Stimulated activated CD8-positive, alpha-beta memory T cell treated with anti-CD3 and anti-CD28 coated beads, Interleukin-2, amount 100 ng/mL, for 48 hours (primary cell): ENCODE measurements around the gene KLF11.
A peak's percentile ranks its signal among the peaks of the same experiment; 100 is the strongest.

Experiments used
- DNase-seq, 2 donors: peaks; one replicate each; pipeline ENCODE4 v3.0.0-alpha.2; 2020; ENCODE audit warnings: low read depth in 2 of 2

Gene KLF11

DNA sequence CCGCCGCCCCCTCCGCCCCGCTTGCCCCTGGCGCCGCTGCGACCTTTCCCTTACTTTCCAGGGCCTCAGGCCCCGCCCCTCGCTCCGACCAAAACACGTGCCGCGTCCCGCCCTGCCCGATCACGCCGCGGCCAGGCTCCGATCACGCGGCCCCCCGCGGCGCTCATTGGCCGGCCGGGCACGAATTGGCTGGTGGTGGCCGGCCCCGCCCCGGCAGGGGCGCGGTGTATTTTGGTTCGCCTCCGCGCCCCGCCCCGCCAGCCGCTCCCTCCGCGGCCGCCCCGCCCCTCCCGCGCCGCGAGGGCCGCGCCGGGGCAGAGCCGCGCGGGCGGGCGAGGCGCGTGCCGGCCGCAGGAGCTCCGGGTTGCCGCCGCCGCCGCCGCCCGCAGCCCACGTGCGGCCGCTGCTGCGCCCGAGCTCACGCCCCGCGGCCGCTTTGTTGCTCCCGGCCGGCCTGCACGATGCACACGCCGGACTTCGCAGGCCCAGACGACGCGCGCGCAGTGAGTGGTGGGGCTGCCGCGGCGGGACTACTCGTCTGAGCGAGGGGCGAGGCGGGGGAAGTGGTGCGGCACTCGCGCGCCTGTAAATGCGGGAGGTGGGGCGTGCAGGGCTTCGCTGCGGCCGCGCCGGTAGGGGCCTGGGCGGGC is at the start of gene KLF11:
TSS of gene KLF11 (plus strand) at position 295 of the 650 bp plus-strand sequence. CDS start at position 462, 167 bp downstream.
- DNase-seq = peak; percentile 54 to 55

DNA sequence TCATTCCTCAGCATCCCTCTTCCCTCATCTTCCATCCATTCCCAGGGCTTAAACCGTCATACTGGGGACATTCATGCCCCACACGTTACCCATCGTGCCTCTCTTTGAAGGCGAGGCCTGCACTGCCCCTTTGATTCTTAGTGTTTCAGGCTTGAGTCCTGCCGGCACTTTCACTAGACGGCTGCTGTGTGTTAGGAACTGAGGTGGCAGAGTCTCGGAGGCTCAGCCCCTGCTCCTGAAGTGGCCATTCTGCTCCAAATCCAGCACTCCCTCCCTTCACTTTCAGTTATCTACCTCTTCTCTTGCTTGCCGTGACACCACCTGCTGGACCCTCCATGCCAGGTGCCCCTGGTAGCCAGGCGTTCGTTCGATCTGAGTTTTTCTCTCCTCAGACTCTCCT is 48.9 kb upstream of the KLF11 start:
- DNase-seq = no peak

DNA sequence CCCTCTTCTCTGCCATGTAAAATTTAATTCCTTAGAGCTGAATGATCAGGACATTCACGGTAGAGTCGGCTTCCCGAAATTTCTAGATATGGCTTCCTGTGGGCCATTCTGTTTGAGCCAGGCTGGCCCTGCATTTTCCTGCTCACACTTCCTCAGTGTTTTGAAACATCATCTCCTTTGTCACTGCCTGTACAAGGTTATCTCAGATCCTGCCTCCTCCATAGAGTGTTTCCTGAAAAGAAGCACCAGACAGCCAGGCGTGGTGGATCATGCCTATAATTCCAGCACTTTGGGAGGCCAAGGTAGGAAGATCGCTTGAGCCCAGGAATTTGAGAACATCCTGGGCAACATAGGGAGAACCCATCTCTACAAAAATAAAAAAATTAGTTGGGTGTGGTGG is 48.3 kb upstream of the KLF11 start:
- no peak for DNase-seq

DNA sequence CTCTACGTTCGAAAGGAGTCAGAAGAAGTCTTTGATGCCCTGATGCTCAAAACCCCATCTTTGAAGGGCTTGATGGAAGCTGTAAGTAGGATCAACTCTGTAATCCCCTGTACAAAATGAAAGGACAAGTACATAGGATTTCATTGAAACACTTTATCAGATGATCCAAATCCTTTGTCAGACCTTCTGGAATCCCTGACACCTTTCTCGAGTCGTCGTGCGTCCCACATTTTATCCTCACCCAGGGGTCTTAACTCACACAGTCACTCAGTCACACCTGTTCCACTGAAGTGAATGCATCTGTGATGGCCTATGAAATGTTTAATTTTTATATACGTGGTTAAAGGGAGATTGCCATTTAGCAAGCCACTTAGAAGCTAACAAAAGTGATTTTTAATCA is 47.0 kb upstream of the KLF11 start:
- no peak for DNase-seq

DNA sequence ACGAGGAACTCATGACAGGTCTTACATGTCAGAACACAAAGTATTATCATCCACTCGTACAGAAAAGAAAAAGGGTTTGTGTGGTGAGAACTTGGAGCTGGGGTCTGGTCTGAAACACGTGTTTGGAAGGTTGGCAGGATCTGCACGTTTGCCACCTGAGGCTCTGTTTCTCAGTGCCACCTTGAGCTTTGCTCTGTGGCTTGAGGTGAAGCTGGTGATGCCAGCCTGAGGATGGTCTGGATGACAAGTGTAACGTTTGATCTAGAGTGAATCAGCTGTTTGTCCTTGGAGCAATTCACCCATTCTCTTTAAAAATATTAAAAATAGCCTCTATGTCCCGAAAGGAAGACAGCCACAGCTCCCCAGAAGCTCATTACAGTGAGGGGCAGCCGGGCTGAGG is 45.4 kb upstream of the KLF11 start:
- DNase-seq = no peak

DNA sequence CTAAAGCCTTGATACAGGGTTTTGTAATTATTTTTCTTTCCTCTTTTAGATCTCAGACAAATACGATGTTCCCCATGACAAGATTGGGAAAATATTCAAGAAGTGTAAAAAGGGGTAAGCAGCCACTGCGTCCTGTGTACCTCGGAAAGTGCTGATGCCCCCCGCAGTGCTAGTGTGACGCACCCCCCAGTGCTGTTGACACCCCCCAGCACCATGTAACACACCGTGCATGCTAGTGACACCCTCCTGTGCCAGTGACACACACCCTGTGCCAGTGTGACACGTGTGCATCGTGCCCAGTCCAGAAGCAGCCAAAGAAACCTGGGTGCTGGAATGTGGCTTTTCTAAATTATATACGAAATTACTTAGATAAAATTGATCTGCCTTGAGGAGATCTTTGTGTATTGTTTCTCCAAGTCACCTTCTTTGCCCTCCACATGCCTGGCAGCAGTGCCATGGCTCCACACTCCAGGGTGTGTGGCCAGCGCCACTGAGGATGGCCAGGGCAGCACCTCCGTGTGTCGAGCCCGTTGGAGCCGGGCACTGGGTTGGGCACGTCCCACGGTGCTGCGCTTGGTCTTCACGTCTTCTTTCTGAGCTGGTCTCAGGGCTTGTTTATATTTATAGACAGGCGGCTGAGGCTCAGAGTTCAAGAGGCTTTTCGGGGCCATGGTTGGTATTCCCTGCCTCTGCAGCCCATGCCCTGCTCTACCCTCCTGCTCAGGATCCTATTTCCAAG is 44.3 kb upstream of the KLF11 start:
- no peak for DNase-seq

DNA sequence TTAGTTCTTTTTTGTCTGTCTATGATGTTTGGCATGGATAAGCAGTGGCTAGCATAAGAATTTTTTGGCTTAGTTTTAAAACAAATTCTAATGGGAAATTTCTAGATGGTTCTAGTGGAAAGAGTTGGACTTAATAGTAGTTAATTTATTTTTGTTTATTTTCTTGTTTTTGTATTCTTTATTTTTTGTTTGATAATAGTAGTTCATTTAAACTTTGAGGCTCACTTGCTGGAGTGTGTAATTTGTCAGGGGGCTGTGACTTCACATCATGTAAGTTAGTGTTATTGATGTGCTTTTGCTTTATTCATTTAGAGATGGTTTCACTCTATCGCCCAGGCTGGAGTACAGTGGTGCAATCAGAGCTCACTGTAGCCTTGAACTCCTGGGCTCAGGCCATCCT is 43.7 kb upstream of the KLF11 start:
- no peak for DNase-seq

DNA sequence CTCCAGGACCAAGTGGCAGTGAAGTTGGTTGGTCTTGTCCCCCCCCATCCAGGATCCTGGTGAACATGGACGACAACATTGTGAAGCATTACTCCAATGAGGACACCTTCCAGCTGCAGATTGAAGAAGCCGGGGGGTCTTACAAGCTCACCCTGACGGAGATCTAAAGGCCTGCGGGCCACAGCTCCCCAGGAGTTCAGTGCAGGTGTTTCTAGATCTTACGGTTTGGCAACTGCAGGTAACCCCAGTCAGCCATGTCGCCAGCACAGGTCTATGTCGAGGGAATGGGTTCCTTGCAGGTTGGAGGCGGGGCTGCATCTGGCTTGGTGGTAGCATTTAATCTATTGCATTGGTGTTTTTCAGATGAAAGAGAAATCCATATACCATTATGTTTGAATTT is 42.8 kb upstream of the KLF11 start:
- no peak for DNase-seq

DNA sequence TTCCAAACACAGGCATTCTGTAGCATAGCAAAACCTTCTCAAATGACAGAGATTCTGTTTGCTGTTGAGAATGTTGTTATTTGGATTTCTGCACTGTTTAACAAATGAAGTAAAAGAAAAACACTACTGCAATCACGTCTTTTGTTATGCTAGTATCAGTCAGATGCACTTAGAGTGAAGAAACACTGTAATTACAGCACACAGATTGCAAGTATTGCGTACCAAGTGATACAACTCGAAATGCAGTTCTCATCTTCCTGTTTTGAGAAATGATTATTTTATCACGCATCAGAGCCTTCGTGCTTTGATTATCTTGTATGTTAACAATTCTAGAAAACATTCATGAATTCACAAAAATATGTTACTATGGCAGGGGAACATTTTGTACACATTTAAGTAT is 41.8 kb upstream of the KLF11 start:
- DNase-seq = no peak

DNA sequence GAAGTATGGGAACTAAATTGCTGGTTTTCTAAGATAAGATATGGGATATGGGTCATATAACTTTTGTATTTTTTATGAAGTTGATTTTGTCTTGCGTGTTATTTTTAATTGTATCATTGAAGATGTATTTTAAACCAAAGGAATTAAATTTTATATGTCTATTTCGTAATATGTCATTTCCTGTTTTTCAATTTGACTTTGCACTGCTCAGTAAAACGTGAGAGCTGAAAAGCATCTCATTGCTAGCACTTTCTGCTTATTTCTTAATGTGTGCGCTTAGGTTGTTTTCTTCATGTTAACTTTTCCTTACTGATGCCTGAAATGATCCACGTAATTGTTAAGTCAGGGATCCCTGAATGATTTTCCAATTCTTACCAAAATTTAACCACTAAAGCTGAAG is 41.2 kb upstream of the KLF11 start:
- no peak for DNase-seq

DNA sequence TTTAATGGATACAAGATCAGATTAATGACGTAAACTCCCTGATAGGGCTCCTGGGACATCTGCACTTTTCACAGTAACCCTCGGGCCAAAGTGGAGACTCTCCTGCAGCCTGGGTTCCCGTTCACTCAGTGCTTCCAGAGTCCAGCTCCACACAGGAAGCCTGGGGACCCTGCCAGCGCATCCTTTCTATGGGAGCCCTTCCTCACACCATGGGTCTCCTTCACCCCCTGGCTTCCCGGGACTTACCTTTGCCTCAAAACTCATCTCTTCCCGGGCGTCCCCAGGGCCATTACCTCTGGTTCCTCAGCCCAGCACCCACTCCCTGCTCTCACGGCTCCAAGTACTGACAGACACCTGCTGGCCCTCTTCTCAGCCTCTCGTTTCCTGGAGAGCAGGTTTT is 40.7 kb upstream of the KLF11 start:
- no peak for DNase-seq

DNA sequence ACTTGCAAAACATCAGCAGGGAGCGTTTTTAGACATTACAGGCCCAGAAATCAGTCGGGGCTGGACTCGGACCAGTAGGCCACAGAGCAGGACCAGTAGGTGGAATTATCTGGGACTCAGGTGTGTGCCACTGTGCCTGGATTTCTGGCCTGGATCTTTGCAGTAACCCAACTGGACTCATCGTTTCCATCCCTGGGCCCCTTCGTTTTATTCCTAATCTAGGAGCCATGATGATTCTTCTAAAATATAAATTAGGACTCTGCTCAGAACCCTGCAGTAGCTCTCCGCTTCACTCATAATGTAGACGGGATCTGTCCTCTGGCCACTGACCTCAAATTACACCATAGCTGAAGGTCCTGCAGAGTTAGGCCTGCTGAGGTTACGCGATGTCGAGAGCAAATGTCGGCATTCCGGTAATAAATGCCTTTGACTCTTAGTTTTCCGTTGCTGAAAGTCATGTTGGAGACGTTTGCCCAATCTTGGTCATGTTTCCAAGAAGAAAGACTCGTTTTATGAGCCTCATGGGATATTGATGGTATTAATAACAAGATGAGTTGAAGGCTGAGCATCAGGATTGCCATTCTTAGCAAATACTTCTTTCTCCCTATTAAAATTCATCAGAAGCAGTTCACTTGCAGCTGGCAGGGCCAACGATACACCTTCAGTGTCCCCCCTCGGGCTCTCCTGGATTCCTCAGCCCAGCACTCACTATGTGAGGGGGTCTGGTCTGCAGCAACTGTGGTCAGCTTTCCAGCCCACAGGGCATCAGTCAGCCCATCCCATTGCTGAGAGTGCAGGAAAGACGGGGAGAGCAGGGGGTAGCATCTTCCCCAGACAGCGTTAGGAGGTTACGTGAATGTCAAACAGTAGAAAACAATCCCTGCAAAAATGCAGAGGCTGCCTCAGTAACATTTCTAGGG is 39.9 kb upstream of the KLF11 start:
- DNase-seq = no peak

DNA sequence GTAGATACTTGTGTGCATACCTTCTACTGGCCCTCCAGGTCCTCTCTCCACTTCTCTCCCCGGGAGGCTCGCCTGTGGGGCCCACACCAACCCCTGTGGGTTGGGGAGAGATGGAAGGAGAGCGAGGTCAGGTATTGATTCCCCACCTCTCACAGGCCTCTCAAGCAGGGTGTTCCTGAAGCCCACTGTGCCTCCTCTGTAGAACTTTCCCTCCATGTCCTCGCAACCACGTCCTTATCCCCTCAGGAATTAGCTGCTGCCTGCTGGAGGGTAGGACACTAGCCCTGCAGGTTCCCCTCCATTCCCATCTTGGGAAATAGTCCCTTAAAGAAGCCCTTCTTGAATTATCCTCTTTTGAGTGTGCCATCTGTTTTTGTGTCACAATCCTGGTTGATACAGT is 38.9 kb upstream of the KLF11 start:
- DNase-seq = no peak

DNA sequence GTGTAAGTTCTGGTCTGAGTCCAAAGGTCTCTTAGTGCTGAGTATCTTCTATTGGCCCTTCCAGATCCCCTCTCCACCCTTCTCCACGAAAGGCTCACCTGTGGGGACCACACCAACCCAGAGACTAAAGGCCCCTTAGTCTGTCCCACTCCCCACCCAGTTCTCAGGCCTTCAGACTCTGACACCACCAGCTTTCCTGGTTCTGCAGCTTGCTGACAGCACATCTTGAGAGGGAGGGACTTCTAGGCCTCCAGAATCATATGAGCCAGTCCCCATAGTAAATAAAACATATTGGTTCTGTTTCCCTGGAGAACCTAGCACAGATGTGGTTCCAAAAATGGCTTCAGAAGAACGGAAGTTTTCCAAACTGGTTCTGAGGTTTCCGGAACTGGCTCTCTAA is 38.5 kb upstream of the KLF11 start:
- DNase-seq = no peak

DNA sequence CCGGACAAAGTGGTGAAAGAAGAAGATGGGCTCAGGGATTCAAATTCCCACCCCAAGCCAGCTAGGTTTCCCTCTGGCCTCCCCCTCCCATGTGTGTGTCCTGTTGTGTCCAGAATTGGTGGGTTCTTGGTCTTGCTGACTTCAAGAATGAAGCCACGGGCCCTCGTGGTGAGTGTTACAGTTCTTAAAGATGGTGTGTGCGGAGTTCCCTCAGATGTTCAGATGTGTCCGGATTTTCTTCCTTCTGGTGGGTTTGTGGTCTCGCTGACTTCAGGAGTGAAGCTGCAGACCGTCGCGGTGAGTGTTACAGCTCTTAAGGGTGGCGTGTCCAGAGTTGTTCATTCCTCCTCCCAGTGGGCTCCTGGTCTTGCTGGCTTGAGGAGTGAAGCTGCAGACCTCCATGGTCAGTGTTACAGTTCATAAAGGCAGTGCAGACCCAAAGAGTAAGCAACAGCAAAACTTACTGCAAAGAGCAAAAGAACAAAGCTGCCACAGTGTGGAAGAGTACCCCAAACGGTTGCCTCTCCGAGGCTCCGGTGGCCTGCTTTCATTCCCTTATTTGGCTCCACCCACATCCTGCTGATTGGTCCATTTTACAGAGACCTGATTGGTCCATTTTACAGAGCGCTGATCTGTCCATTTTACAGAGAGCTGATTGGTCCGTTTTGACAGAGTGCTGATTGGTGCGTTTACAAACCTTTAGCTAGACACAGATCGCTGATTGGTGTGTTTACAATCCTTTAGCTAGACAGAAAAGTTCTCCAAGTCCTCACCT is 37.7 kb upstream of the KLF11 start:
- DNase-seq = no peak

DNA sequence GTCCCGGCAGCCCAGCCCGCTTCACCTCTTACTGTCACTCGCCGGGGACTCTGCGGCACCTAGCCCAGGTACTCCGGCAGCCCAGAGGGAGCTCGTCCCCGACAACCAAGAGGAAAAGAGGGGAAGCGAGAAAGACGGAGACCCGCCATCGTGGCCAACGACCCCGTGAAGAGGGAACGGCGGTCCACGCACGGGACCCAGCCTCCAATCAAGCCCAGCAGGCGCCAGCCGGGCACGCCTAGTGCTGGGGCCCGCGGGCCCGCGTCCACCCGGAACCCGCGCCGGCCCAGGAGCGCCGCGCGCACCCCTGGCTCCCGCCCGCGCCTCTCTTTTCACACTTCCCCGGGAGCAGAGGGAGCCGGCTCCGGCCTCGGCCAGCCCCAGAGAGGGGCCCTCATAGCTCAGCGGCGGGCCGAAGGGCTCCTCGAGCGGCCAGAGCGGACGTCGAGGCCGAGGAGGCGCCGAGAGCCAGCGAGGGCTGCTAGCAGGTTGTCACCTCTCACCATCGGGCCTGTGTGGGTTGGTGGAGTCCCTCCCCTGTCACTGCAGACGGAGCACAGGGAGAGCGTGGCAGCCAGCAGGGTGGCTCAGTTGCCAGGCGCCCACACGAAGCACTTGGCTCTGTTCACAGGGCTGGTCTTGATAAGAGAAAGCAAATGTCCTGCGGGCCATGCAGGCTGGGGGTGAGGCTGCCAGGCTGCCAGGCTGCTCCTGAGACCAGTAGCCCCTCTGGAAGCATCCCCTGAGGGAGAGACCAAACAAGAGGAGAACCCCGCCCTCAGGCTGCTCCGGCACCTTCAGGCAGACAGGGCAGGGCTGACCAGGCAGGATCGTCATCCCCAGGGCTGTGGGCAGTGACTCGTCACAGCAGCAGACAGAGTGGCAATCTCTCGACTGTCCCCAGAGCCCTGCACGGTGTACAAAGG is 36.9 kb upstream of the KLF11 start:
- no peak for DNase-seq

DNA sequence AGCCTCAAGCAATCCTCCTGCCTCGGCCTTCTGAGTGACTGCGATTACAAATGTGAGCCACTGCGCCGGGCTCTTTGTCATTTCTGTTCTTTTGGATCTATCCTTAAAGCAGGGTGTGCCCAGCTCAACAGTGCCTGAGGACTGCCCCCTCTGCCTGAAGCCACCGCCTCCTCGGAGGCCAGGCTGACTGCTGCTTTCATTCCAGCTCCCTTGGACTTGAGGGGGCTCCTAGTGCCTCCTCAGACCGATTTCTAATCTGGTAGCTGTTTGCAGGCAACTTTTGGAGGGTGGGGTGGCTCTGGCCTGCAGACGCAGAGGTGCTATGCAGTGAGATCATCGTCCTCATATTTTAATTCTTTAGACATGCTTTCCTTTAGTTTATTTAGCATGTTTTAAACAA is 35.9 kb upstream of the KLF11 start:
- no peak for DNase-seq

DNA sequence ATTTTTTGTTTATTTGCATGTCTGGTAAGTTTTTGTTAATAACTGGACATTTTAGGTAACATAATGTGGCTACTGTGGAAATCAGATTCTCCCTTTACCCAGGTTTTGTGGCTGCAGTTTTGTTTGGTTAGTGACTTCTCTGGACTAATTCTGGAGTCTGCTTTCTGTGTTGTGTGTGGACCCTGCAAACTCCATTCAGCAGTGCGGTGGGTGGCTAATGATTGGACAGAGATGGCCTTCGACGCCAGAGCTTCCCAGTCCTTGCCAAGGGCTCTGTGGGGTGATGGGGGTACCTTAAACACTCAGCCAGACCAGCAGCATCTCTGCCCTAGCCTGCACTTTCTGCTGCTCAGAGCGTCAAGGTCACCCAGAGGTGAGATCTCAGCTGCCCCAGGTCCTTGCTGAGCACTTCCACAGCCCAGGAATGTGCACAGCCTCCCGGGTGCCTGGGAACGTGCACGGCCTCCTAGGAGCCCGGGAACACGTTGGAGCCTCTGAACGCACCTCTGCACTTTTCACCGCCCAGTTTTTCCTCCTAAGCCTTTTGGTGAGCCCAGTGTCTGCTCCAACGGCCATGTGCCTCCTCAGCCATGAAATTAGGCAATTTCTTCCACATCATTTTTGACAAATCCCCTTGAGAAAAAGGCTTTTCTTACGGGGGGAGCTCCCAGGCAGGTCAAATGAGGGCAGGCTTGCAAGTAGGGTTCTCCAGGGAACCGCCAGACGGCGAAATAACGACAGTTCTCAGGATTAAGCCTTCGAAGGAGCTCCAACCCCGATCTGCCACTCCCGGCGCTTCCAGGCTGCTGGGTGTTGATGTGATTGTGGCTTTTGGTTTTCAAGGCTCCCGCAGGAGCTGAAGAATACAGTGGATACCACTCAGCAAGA is 35.2 kb upstream of the KLF11 start:
- DNase-seq = no peak

DNA sequence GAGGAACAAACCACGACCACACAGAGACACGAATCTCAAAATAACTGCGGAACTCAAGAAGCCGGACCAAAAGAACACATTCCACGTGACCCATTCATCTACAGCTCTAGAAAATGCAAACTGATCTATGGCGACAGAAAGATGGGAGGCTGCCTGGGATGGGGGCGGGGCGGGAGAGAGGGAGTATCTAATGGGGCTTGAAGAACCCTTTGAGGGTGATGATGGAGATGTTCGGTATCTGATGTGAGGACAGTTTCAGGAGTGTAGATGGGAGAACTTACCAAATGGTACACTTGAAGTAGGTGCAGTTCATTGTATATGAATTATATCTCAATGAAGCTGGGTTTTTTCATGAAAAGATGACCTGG is 34.6 kb upstream of the KLF11 start:
- DNase-seq = no peak

DNA sequence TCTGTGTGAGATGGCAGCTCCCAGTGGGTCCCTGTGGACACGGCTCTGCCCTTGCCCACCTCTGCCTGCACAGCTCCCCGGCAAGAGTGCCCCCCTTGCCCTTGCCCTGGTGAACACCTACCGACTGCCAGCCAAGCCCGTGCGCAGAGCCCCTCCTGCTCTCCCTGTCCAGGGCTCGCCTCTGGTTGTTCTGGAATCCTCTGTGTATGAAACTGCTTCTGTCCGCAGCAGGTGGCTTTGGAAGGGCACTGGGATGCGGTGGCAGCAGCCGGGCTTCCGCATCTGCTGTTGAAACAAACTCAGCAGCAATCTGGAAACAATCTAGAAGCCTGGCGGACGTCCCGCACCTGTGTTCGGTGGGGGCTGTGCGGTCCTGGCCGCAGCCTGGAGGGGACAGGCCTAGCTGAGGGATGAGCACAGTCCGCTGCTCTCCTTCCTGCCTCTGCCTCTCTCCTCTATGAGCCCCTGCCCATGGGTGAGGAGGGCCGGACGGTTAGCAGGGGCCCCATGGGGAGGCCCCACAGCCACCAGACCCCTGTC is 34.0 kb upstream of the KLF11 start:
- DNase-seq = no peak
